Memory B cell (primary cell): ENCODE data around the gene LPCAT3.

Experiments used
- ATAC-seq: fragments of 150-1000 bp; cut with Tn5 transposase; 2 replicates; pipeline ENCODE4 v1.10.0; 2021; ENCODE audit warnings: low read depth, mild to moderate bottlenecking, moderate library complexity
- DNase-seq, 2 donors: peaks; one replicate each; pipeline ENCODE4 v3.0.0; 2022; ENCODE audit warnings: low spot score in 2 of 2
- H3K27ac Mint-ChIP-seq: one replicate; pipeline ENCODE4 v1.8.0; 2022; ENCODE audit warnings: mild to moderate bottlenecking, moderate library complexity, mixed read lengths
- H3K27me3 Mint-ChIP-seq: one replicate; pipeline ENCODE4 v1.8.0; 2022; ENCODE audit warnings: mixed read lengths
- H3K36me3 Mint-ChIP-seq: one replicate; pipeline ENCODE4 v1.8.0; 2022; ENCODE audit warnings: mild to moderate bottlenecking, mixed read lengths
- H3K4me1 Mint-ChIP-seq: one replicate; pipeline ENCODE4 v1.8.0; 2022; ENCODE audit warnings: mixed read lengths
- H3K4me3 Mint-ChIP-seq: one replicate; pipeline ENCODE4 v1.8.0; 2022; ENCODE audit warnings: mild to moderate bottlenecking, moderate library complexity, mixed read lengths
- H3K9me3 Mint-ChIP-seq: one replicate; pipeline ENCODE4 v1.8.0; 2022; ENCODE audit warnings: mixed read lengths

The LPCAT3 gene

DNA sequence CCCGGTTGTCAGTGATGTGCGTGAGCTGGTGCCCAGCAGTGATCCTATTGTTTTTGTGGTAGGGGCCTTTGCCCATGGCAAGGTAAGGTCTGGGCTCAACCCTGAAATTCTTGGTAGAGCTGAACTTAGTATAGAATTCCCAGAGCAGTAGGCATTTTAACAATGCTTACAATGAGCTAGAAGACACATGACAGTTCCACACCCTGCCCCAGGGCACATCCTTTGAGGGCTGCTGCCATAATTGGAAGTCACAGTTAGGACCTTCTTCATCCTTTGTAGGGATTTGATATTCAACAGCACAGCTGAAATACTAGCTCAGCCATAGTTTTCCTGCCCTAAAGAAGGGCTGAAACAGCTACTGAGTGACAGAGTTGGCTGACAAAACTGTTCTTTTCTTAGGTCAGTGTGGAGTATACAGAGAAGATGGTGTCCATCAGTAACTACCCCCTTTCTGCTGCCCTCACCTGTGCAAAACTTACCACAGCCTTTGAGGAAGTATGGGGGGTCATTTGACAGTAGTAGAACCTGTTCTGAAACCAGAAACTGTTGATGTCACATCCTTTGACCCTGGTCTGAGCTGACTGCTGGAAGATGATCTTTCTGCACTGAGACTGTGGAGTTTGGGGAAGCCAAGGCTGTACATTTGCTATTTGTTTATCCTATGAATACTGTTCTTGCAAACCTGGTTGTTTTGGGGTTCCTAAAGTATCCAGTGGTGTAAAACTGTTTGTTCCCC, 42.8 kb downstream of the LPCAT3 start:
- Mint-ChIP-seq H3K4me3 (no peak overlapping the region), H3K4me1 (peaks cover 14% of the 10 kb centered on the region), H3K27me3 (no peaks in the 10 kb centered on the region), H3K36me3 (peaks cover 12% of the 10 kb centered on the region), H3K27ac (no peak overlapping the region), H3K9me3 (no peaks in the 10 kb centered on the region)
- no peak for ATAC-seq
- no peak for DNase-seq

DNA sequence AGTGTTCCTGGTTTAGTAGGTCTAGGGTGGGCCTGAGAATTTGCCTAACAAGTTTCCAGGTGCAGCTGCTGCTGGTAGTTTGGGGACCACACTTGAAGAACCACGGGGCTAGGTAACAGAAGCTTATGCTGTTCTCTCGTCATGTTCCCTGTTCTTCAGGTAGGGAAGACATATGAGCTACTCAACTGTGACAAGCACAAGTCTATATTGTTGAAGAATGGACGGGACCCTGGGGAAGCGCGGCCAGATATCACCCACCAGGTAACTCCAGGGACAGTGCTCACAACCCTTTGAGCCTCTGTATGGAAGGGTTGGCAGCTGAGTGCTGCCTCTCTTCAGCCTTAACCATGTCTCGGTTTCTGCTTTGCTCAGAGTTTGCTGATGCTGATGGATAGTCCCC, 44.1 kb downstream of the LPCAT3 start:
- Mint-ChIP-seq H3K9me3 (no peaks in the 10 kb centered on the region), H3K27me3 (no peaks in the 10 kb centered on the region), H3K36me3 (peaks cover 13% of the 10 kb centered on the region), H3K4me1 (peaks cover 18% of the 10 kb centered on the region), H3K27ac (no peak overlapping the region), H3K4me3 (no peak overlapping the region)
- no peak for DNase-seq
- ATAC-seq = no peak

DNA sequence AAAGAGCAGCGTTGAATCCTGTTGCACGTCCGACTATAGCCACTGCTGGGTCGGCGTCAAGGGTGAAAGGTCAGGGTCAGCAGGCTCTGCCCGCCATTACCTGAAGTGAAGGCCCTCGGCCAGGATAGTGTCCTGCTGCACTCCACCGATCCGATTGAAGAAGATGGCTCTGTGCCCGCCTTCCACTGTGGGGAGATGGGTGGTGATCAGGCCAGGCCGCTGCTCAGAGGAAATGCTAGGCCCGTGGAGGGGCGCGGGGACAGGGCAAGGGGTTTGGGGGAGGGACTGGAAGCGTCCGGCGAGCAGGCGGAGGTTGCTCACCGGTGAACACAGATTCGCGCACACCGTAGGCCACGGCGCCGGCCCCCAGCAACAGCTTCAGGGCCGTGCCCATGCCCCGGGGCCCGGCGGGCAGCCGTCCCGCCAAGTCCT, 48.2 kb downstream of the LPCAT3 start:
- Mint-ChIP-seq H3K27me3 (no peaks in the 10 kb centered on the region), H3K4me3 (peak overlapping the region; percentile 100), H3K36me3 (peaks cover 23% of the 10 kb centered on the region), H3K9me3 (no peaks in the 10 kb centered on the region), H3K4me1 (peaks cover 25% of the 10 kb centered on the region), H3K27ac (peak overlapping the region; percentile 98)
- ATAC-seq (no peak), DNase-seq (no peak)

DNA sequence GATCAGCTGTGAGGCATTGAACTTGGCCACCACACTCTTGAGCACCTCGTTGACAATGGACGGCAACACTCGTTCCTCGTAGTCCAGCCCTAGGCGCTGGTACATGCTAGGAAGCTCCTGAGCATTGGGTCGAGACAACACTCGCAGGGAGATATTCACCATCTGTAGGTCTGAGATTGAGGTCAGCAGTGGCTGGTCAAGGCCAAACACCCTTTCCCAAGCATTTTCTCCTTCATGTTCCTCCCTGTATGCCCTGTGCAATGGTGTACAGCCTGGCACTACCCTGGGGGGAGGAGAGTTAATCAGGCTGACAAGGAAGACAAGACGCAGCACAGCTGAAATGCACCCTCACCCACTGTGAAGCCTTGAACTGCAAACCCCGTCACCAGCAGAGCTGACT, 49.9 kb downstream of the LPCAT3 start:
- DNase-seq = no peak
- Mint-ChIP-seq H3K27me3 (no peaks in the 10 kb centered on the region), H3K9me3 (no peaks in the 10 kb centered on the region), H3K4me3 (peak overlapping the region; percentile 100), H3K4me1 (peaks cover 36% of the 10 kb centered on the region), H3K36me3 (peaks cover 21% of the 10 kb centered on the region), H3K27ac (peak overlapping the region; percentile 81)
- ATAC-seq = no peak

DNA sequence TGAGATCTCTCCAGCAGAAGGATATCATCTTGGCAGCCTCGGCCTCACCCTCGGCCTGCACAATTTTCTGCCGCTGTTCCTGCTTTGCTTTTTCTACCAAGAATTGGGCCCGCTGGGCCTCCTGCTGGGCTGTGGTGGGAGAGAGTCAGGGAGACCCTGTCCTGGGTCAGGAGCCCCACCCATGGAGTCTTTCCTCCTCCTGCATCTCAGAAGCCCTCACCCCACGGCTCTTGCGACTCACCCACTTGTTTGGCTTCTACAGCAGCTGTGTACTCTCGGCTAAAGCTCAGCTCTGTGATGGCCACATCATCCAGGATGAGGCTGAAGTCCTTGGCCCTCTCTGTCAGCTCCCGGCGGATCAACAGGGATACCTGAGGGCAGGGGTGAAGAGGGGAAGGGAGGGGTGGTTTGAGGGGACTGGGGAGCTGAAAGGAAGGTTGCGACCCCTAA, 50.6 kb downstream of the LPCAT3 start:
- Mint-ChIP-seq H3K9me3 (no peaks in the 10 kb centered on the region), H3K36me3 (peaks cover 19% of the 10 kb centered on the region), H3K27ac (no peak overlapping the region), H3K4me1 (peaks cover 37% of the 10 kb centered on the region), H3K27me3 (no peaks in the 10 kb centered on the region), H3K4me3 (no peak overlapping the region)
- ATAC-seq = no peak
- no peak for DNase-seq

DNA sequence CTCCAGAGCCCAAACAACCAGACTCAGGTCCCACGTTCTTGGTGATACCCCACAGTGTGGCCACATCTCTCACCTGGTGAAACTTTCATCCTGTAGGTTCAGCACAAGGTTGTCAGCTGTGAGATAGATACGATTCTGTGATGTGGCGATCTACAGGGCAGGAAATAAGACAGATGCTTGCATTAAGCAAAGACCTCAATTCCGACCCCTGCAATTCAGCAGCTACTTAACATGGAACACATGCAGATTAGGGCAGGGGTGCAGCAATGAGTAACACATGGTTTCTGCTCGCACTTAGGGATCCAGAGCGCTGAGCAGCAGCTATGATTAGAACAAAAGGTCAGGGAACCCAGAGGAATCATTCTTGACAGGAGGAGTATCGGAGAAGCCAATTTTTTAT, 51.9 kb downstream of the LPCAT3 start:
- Mint-ChIP-seq H3K4me3 (no peak overlapping the region), H3K27me3 (no peaks in the 10 kb centered on the region), H3K36me3 (peaks cover 20% of the 10 kb centered on the region), H3K9me3 (no peaks in the 10 kb centered on the region), H3K4me1 (peaks cover 43% of the 10 kb centered on the region), H3K27ac (no peak overlapping the region)
- no peak for ATAC-seq
- no peak for DNase-seq

DNA sequence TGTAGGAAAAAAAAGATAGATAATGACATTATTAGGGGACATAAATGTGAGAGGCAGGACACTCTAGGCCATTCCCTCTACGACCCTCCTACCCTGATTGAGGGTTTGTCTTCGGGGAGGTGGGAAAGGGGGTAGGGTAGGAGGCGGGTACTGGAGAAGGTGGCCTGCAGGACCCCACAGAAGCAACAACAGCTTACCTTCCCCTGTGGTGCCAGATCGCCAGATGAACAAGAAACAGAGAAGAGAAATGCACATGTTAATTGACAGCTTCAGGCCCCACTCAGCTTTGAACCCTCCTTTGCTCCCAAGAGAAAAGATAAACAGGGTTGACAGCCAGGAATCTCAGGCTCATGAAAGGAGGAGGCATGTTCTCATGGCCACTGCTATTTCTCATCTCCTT, 52.6 kb downstream of the LPCAT3 start:
- Mint-ChIP-seq H3K36me3 (peaks cover 24% of the 10 kb centered on the region), H3K9me3 (no peaks in the 10 kb centered on the region), H3K4me3 (no peak overlapping the region), H3K27me3 (no peaks in the 10 kb centered on the region), H3K27ac (no peak overlapping the region), H3K4me1 (peaks cover 46% of the 10 kb centered on the region)
- ATAC-seq (no peak), DNase-seq (no peak)

DNA sequence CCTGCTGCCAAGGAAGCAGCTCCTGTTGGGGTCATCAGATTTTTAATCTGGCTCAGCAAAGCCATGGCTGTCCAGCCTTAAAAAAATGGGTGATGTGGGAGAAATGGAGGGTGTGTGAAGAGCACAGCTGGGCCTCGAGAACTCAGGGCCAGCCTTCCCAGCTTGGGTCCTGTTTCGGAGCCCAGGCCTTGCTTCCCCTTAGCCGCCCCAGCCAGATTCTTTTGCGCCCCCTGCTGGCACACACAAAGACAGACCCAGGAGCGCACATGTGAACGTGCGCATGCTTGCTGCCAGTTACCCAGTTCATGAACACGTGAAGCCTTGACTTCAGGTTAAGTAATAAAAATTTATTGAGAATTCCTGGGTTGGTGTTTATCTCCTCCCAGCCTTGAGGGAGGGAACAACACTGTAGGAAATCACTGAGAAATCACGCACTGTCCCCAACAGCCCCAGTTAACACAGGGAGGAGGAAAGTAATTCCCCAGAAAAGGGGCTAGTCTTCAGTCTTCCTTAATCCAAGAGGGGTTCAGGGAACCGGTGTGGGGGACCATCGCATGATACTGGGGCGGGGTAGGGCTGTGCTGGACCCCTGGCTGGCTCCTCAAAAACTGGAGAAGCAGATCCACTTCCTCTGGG, 53.1 kb downstream of the LPCAT3 start:
- H3K27me3 Mint-ChIP-seq = no peaks in the 10 kb centered on the region
- H3K4me3 Mint-ChIP-seq = peak overlapping the region; percentile 21
- no peaks in the 10 kb centered on the region for H3K9me3 Mint-ChIP-seq
- H3K4me1 Mint-ChIP-seq = peaks cover 50% of the 10 kb centered on the region
- ATAC-seq (peak; percentile 70), DNase-seq (peak; percentile 88 to 89)
- H3K36me3 Mint-ChIP-seq = peaks cover 28% of the 10 kb centered on the region
- H3K27ac Mint-ChIP-seq = peak overlapping the region; percentile 63

DNA sequence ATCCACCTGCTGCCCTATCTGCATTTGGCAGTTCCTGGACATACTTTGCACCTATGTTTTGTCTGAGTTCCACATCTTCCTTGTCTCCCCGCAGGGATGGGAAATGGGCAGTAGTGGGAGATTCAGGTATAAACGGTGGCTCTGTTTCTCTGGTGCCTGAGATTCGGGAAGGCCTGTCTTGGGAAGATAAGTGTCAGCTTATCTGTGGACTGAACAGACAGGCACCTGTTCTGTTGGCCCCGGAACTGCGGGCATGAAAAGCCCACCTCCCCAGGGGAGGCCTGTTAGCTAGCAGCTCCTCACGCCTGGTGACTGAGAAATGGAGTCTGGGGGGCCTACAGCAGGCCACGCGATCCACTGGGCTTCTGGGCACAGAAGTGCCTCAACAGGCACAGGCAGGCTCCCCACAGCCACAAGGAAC, 53.7 kb downstream of the LPCAT3 start:
- H3K9me3 Mint-ChIP-seq = no peaks in the 10 kb centered on the region
- no peak overlapping the region for H3K4me3 Mint-ChIP-seq
- H3K27ac Mint-ChIP-seq = peak overlapping the region; percentile 63
- DNase-seq = no peak
- no peaks in the 10 kb centered on the region for H3K27me3 Mint-ChIP-seq
- peaks cover 28% of the 10 kb centered on the region for H3K36me3 Mint-ChIP-seq
- ATAC-seq = peak; percentile 2
- peaks cover 48% of the 10 kb centered on the region for H3K4me1 Mint-ChIP-seq

DNA sequence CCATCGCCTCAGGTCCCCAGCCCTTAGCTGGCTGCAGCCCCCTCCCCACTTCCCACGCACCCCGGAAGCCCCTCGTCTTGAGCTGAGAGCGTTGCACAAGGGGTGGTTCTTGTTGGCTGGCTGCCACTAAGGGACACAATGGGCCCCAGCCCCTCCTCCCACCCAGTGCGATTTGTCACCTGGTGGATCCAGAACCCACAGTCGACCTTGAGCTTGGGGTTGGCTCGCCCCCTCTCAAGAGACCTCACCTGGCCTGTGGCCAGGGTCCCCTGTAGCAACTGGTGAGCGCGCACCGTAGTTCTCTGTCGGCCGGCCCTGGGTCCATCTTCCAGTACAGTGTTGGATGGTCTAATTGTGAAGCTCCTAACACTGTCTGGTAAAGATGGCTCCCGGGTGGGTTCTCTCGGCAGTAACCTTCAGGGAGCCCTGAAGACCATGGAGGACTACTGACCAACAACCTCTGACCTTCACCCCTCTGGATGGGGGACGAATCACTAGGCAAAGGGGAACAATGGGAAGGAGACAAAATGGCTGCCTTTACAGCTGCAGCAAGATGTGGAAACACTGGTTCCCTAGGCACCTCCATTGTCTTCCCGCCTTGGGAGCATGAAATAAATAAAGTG, 54.4 kb downstream of the LPCAT3 start:
- Mint-ChIP-seq H3K27ac (peak overlapping the region; percentile 63), H3K9me3 (no peaks in the 10 kb centered on the region), H3K27me3 (no peaks in the 10 kb centered on the region), H3K36me3 (peaks cover 30% of the 10 kb centered on the region), H3K4me1 (peaks cover 49% of the 10 kb centered on the region), H3K4me3 (no peak overlapping the region)
- peak in 1 of 2 donors; percentile 16 for DNase-seq
- no peak for ATAC-seq

DNA sequence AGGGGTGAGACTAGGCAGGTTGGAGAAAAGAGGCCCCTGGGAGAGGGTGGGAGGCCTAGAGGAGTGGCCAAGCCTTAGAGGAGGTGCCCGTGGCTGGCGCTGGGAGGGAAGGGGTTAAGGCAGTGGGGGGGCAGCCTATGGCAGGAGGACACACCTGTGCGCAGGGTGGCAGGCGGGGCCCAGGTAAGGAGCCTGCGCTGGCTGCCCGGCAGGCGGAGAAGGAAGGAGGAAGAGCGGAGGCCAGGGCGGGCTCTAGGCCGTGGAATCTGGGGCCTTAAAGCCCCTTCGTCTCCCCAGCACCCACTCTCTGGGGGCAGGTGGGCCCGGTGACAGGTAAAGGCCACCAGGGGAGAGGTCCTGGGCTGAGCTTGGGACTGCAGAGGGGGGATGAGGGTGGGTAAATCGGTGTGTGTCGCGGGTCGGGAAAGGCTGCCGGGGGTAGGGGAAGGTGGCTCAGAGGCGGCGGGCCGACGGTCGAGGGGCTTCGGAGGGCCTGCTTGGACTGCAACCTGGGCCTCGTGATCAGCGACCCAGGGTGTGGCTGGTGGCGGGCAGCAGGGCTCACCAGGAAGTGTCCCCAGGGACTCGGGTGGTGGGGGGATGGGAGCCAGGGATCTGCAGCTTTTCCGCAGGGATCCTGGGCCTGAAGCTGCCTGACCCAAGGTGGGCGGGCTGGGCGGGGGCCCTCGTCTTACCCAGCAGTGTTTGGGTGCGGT, 55.1 kb downstream of the LPCAT3 start:
- H3K36me3 Mint-ChIP-seq = peaks cover 29% of the 10 kb centered on the region
- H3K27me3 Mint-ChIP-seq = no peaks in the 10 kb centered on the region
- no peaks in the 10 kb centered on the region for H3K9me3 Mint-ChIP-seq
- peak overlapping the region; percentile 97 for H3K27ac Mint-ChIP-seq
- peaks cover 53% of the 10 kb centered on the region for H3K4me1 Mint-ChIP-seq
- no peak overlapping the region for H3K4me3 Mint-ChIP-seq
- ATAC-seq = no peak
- DNase-seq = peak in 1 of 2 donors; percentile 18

DNA sequence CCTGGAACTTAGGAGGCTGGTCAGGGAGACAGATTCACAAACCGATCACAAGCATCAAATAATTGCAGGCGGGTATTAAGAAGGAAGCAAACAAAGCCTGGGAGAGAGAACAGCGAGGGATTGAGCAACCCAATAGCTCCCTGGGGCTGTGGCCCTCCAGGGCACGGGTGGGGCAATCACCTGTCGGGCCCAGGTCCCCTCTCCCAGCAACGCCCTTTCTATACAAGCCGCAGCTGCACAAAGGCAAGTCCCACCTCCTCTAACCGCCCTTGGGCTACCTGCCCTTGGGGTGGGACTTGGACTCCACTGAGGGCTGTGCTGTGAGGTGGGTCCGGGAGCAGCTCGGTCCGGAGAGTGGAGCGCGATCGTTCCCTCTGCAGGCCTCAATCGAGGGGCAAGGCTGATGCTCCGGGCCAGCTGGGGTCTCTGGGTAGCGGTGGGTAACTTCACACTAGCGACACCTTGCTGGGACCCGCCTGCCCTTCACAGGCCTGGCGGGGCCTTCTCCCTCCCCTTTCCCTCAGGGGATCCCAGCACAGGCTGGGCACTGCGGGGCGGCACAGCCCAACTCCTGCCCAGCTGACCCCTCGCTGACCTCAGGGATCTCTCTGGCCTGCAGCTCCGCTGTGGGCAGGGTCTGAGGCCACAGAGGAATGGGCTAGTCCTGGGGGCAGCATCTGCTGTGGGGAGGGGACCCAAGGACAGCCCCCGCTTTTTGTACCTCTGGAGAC, 55.8 kb downstream of the LPCAT3 start:
- DNase-seq = peak in 1 of 2 donors; percentile 23
- ATAC-seq = no peak
- no peaks in the 10 kb centered on the region for H3K9me3 Mint-ChIP-seq
- no peaks in the 10 kb centered on the region for H3K27me3 Mint-ChIP-seq
- peaks cover 29% of the 10 kb centered on the region for H3K36me3 Mint-ChIP-seq
- H3K4me1 Mint-ChIP-seq = peaks cover 58% of the 10 kb centered on the region
- peak overlapping the region; percentile 8 for H3K4me3 Mint-ChIP-seq
- peak overlapping the region; percentile 97 for H3K27ac Mint-ChIP-seq

DNA sequence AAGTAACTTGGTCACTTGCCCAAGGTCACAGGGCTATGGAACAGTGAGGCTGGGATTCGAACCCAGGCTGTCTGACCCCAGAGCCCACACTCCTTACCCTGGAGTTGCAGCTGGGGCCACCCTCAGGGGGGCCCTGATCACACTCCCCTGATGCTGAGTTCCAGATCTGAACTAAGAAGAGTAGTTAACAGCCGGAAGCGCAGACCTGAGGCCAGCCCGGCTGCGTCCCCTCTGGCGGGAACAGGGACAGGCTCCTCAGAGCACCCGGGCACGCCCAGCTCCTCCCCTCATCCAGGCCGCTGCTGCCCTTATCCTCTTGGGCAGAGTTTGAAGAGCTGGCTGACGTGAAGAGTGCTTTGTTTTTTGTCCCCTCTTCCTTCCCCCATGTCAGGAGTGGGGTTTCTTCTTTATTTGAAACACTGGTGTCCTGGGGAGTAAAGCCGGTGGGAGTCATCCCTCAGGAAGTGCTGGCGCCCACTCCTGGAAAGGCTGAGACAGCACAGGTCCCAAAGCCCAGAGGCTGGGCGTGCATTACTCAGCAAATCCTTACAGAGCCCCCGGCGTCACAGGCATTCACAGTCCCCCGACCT, 56.5 kb downstream of the LPCAT3 start:
- no peak for DNase-seq

More for the DNA sequence above, 56.5 kb downstream of the LPCAT3 start:
- no peaks in the 10 kb centered on the region for H3K9me3 Mint-ChIP-seq
- H3K36me3 Mint-ChIP-seq = peaks cover 35% of the 10 kb centered on the region
- H3K27me3 Mint-ChIP-seq = no peaks in the 10 kb centered on the region
- peak overlapping the region; percentile 97 for H3K27ac Mint-ChIP-seq
- peak; percentile 4 for ATAC-seq
- H3K4me1 Mint-ChIP-seq = peaks cover 63% of the 10 kb centered on the region
- peak overlapping the region; percentile 89 for H3K4me3 Mint-ChIP-seq
